GM21576 (cell line): ENCODE measurements around the gene EXOSC3.
"Not testable (repeated sequence)": the region's sequence is repeated elsewhere in the genome, so short reads cannot be mapped to it uniquely, and the experiment has no call there.

ENCODE experiments used
- ATAC-seq: cut with Tn5 transposase; IDR thresholded peaks from one replicate; pipeline ENCODE4 v1.9.1; 2021; ENCODE audit warnings: mild to moderate bottlenecking, moderate library complexity; ENCODE audit not compliant: unreplicated experiment

EXOSC3 gene

GRCh38 chr9:37784616-37785483 is at the start of gene EXOSC3:
TSS of gene EXOSC3 (minus strand) at chr9:37785064. CDS start at chr9:37785044, 20 bp downstream.
- peak; percentile 86 for ATAC-seq

DNA sequence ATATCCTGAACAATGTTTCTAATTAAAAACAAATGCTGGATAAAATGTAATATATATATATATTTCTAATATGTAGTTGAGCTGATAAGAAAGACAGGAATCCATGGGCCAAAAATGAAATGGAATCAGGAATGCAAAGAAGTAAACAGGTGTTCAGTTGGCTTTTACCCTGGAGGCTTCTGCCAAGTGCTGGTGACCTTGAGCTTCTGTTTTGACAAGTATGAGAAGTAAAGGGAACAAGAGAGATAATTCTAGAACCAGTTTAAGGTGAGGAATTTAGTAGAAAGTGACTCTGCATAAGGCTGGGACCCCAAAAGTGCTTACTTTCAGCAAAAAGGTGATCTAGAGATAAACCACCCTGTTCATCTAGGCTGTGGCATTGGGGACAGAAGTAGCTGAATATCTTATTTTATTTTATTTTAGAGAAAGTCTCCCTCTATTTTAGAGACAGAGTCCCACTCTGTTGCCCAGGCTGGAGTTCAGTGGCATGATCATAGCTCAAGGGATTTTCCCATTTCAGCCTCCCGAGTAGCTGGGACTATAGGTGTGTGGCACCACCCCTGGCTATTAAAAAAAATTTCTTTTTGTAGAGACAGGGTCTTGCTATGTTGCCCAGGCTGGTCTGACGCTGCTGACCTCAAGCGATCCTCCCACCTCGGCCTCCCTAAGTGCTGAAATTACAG is 42.8 kb upstream of the EXOSC3 start:
- ATAC-seq, result no peak

- ATAC-seq, result not testable (repeated sequence)
These were observed 40.3 kb upstream of the EXOSC3 start for GRCh38 chr9:37825174-37825573.

GRCh38 chr9:37820142-37820541 is 35.3 kb upstream of the EXOSC3 start:
- no peak for ATAC-seq

DNA sequence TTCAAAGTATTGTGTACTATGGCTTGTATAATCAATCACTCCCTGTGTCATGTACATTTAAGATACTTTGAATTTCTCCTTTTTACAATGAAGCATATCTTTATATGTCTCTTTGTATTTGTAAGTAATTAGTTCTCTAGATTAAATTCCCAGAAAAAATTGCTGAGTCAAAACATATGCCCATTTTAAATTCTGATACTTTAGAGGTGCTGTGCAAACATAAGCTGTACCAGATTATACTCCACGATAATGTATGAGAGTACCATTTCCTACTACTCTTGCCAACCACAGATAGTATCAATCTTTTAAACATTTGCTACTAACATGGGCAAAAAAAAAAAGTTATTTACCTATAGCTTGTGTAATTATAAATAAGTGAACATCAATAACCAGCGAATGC is 34.0 kb upstream of the EXOSC3 start:
- ATAC-seq, result no peak

GRCh38 chr9:37812773-37813379 is 28.0 kb upstream of the EXOSC3 start:
- no peak for ATAC-seq

- ATAC-seq, result no peak
These were observed 27.1 kb upstream of the EXOSC3 start for GRCh38 chr9:37811906-37812476.

DNA sequence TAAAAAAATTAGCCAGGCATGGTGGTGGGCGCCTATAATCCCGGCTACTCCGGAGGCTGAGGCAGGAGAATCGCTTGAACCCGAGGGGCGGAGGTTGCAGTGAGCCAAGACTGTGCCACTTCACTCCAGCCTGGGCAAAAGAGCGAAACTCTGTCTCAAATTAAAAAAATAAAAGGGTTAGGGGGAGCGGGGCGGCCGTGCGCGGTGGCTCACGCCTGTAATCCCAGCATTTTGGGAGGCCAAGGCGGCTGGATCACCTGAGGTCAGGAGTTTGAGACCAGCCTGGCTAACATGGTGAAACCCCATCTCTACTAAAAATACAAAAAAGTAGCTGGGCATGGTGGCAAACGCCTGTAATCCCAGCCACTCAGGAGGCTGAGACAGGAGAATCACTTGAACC is 24.8 kb upstream of the EXOSC3 start:
- not testable (repeated sequence) for ATAC-seq

GRCh38 chr9:37806271-37806670 is 21.4 kb upstream of the EXOSC3 start:
- ATAC-seq, result no peak

GRCh38 chr9:37801959-37802711 is 17.3 kb upstream of the EXOSC3 start:
- no peak for ATAC-seq

GRCh38 chr9:37801287-37801850 is 16.5 kb upstream of the EXOSC3 start:
- peak; percentile 34 for ATAC-seq

- ATAC-seq, result peak; percentile 66
These were observed 15.9 kb upstream of the EXOSC3 start, which contains the start of gene DCAF10 for GRCh38 chr9:37800631-37801286. TSS of gene DCAF10 (plus strand) at chr9:37800797. CDS start at chr9:37800867, 70 bp downstream.

DNA sequence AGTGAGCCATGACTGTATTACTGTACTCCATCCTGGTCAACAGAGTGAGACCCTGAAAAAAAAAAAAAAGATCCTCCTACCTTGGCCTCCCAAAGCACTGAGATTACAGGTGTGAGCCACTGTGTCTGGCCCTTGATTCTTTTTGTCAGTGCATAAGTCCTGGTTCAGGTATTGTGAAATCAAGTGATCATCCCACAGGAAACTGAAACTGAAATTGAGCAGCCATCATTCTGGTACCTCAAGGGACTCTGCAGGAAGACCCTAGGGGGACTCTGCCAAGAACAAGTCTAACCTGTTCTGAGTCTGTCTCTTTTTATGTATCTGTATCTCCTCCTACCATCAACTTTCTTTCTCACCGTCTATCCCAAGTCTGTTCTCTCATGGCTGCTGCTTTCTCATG is 13.8 kb upstream of the EXOSC3 start:
- ATAC-seq, result no peak

DNA sequence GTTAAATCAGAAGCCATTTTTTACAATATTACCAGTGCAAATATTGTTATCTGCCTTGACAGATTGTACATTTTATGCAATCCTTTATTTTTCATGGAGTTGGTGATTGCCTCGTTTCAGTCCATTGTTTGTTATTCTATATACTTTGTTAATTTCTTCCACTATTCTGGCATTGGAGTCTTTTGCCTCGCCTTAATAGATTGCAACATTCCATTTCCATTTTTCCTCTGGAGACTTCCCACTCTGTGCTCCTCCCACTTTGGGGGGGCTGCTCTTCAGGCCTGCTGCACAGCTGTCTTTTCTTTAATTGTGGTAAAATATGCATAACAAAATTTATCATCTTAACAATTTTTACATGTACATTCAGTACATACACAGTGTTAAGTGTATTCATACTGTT is 11.4 kb upstream of the EXOSC3 start:
- no peak for ATAC-seq

- ATAC-seq, result no peak
These were observed 7.3 kb upstream of the EXOSC3 start for GRCh38 chr9:37792122-37792521.

DNA sequence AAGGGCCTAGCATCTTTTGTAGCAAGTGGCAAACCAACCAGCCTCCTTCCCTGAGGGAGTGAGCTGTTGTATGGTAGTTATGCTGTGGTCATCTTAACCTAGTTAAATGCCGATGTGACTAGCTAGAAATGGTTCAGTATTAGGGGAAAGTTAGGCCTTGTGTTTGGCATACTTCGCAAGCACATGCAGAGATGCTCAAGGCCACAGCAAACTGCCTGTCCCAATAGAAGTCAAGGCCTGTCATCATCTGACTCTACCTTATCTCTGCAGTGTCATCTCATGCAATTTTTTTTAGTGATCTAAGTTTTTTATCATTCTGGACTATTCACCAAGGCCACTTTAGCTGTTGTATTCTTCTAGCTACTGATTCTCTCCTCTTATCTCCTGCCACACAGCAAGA is 5.2 kb upstream of the EXOSC3 start:
- no peak for ATAC-seq

GRCh38 chr9:37788332-37788731 is 3.5 kb upstream of the EXOSC3 start:
- no peak for ATAC-seq

- ATAC-seq, result no peak
These were observed 2.2 kb upstream of the EXOSC3 start for GRCh38 chr9:37787059-37787458.

DNA sequence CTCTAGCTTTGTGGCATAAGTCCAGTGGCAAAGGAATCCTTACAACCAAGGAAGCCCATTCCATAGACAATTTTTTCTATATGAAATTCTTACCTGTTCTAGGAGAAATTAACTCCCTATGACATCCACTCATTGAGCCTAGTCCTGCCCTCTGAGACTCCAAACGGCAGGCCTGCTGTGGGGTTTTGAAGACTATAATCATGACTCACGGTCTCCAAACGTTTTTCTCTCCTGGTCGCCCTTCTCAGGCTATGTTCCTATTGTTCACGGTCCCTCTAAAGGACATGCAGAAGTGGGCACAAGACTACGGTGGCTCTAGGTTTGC is 611 bp downstream of the EXOSC3 start:
- no peak for ATAC-seq

DNA sequence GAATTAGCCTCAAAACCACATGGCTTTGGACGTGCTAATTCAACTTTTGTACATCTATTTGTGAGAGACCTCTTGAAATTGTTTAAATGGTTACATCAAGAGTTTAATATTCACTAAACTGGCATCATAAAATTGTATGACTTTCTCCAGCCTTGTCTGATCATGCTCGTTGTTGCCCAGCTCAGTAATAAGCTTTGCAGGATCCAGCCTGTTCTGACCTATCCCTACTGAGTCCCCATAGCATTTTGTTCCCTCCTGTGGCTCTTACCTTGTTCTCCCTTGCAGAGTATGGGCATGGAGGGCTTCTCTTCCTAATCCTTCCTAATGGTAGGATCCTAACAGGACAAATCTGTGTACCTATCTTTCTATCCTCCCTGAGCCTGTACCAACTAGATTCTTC is 6.3 kb downstream of the EXOSC3 start:
- no peak for ATAC-seq
